GM19468 (cell line): ENCODE data around the gene CDK5RAP3.
"Not testable (repeated sequence)": the region's sequence is repeated elsewhere in the genome, so short reads cannot be mapped to it uniquely, and the experiment has no call there.

Experiments
- ATAC-seq: cut with Tn5 transposase; IDR thresholded peaks from one replicate; pipeline ENCODE4 v1.9.1; 2021; ENCODE audit warnings: mild to moderate bottlenecking, moderate library complexity, moderate number of reproducible peaks; ENCODE audit not compliant: unreplicated experiment; ENCODE audit errors: extremely low read depth

Gene CDK5RAP3

DNA sequence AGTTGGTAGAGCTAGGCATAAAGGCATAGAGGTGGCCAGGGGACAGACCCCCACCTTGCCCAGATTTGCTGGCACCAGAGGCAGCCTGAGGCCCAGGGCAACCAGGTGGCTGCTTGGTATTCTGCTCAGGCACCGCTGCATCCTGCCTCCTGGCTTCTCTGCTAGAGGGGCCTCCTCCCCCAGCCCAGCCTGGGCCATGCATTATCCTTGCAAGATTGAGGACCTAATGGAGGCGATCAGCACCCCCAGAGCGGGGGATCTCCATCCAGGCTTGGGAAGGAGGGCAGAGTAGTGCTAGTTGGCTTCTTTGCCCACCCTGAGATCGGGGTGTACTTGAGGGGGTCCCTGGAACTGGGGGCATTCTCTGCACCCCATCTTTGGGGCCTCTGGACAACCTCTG lies 23.8 kb downstream of the CDK5RAP3 start:
- ATAC-seq = no peak

DNA sequence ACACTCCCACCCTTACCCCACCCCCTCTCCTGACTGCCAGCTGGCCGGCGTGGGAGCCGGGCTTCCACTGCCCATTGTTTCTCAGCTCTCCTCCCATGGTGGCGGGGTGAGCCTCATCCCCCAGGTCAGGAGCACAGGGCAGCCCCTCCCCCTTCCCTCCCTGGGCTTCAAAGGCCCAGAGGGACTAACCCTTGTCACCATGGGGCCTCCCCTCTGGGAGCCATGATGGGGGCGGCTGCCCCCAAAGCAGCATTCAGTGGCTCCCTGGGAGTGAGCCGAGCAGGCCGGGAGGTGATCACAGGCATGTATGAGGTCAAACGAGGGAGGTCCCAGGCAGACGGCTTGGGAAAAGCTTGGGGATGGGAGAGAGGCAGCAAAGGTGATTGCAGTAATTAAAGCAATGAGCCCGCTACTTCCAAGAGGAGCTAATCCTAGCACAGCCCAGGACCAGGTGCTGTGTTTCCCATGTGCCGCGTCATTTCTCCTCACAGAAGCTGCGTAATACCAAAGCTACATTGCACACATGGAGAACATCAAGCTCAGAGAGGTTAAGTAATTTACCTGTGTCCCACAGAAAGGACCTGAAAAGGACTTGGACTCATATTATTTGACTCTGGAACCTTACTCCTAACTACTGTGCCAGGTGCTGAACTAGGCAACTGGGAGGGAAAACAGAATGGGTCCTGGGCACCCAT lies 24.5 kb downstream of the CDK5RAP3 start:
- no peak for ATAC-seq

DNA sequence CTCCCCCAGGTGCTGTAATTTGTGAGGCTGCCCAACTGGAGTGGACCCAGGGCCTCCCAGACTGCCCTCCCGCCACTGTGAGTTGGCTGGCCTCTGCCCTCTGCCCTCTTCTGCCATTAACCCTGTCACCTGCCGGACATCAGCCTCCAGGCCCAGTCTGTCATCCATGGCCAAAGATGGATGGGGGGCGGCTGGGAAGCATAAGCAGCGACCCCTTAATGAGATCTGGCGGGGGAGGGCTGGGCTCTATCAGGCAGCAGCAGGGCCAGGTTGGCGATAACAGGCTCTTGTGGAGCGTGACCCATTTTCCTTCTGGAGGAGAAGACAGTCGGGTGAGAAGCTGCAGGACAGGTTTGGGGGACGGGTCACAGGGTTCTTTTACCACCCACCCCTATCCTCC lies 25.3 kb downstream of the CDK5RAP3 start:
- no peak for ATAC-seq

DNA sequence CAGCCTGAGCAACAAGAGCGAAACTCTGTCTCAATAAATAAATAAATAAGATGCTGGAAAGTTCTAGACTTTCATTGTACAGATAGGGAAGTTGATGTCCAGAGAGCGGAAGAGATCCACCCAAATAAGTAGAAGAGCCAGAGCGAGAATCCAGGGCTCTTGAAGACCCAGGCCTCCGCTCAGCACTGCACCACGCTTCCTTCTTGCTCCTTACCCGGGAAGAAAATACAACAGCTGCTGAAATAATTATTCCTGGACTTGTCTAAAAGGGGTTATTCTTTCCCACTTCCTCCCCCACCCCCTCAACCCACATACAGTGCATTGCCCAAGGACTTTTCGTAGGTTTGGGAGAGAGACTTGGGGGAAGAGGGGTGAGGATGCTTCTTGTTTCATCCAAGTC lies 26.7 kb downstream of the CDK5RAP3 start:
- ATAC-seq = no peak

DNA sequence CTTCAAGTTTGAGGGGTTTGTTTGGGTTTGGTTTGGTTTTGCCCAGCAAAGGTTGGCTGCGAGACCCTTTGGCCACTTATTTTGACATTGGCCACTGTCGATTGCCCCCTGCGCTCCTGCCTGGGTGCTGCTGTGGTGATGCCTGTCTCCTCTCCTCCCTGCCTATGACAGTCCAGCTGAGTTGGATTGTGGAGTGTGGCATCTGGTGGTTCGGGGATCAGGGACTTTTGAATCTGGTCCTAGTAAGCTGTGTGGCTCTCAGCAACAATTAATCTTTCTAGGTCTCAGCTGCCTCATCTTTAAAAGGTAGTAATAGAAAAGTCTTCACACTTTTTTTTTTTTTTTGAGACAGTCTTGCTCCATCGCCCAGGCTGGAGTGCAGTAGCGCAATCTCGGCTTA lies 27.1 kb downstream of the CDK5RAP3 start:
- ATAC-seq = no peak

DNA sequence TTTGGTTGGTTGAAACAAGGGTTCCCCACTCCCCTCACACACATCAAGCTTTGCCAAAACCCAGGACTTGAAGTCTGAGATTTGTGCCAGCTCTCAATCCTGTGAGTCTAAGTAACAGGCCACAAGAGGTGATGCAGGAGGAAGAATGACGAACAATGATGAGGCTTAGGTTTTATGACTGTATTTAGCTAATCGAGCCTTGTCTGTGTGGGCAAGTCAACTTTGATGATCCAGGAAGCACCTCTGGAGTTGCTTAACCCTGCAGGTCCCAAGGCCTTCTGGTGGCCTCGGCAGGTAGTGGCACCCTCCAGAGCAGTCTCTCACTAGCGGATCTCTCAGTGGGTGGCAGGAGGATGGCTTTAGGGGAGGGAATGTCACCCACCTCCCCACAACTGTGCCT lies 28.7 kb downstream of the CDK5RAP3 start:
- no peak for ATAC-seq

DNA sequence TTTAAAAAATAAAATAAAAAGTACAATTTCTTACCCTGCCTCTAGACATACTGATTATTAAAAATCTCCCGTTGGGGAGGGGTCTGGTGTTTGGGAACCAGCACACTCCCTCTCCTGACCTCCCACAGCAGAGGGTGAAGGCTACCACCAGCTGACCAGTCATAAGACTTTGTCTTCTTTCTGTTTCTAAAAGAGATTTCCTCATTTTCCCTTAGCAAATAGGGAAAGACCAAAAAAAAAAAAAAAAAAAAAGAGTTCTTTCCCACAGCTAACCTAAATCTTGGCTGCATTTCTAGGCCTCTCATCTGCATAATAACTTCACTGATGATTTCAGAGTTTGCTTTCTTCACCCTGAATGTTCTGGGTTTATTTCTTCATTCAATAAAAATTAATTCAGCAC lies 30.3 kb downstream of the CDK5RAP3 start:
- no peak for ATAC-seq

DNA sequence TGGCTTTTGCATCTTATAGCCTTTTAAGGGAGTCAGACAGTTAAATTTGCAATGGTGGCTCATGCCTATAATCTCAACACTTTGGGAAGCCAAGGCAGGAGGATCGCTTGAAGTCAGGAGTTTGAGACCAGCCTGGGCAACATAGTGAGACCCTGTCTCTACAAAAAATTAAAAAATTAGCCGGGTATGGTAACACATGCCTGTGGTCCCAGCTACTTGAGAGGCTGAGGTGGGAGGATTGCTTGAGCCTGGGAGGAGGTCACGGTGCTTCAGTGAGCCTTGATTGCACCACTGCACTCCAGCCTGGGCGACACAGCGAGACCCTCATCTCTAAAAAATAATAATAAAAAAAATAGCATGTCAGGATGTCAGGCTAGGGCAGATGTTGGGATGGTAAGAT lies 30.7 kb downstream of the CDK5RAP3 start:
- not testable (repeated sequence) for ATAC-seq

DNA sequence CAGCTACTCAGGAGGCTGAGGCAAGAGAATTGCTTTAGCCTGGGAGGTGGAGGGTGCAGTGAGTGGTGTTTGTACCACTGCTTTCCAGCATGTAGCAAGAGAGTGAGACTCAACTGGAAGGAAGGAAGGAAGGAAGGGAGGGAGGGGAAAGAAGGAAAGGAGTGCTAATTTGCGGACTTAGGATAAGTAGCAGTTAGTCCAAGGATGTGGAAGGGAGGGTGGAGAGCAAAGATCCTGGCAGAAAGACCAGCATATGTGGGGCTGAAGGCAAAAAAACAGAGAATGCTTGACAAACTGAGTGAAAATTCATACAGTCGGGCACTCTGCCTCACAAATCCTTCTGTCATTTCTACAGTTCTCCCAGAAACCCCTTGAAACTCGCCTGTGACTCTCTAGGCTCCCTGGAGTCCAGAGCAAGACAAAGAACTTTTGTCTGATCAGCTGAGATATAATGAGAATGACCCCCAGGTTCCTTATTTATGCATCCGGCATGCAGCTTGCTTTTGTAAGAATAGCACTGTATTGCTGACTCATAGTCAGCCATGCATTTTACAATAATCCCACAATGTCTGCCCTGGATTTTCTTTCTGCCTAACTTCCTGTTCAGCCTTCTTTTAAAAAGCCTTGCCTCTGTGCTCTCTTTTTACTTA lies 31.5 kb downstream of the CDK5RAP3 start:
- ATAC-seq = no peak

DNA sequence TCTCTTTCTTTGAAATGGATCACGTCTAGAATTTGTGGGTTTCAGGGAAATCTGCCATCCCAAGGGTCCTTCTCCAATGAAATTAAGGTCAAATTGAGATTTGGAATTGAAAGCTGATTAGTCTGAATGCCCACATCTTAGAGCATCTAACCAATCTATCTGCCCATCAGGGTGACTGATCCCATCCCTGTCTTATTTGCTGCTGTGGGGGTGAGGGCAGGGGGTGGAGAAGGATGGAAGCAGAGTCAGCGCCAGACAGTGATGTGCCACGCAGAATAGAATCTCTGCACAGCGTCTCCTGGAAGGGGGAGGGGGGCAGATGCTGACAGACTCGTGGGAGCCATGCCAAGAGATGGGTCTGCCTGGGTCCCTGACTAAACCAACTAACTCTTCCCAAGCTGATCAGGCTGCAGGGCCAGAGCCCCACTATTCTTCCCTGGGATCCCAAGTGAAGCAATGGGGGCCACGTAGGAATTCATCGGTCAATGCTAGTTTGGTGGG lies 32.1 kb downstream of the CDK5RAP3 start:
- ATAC-seq = no peak

DNA sequence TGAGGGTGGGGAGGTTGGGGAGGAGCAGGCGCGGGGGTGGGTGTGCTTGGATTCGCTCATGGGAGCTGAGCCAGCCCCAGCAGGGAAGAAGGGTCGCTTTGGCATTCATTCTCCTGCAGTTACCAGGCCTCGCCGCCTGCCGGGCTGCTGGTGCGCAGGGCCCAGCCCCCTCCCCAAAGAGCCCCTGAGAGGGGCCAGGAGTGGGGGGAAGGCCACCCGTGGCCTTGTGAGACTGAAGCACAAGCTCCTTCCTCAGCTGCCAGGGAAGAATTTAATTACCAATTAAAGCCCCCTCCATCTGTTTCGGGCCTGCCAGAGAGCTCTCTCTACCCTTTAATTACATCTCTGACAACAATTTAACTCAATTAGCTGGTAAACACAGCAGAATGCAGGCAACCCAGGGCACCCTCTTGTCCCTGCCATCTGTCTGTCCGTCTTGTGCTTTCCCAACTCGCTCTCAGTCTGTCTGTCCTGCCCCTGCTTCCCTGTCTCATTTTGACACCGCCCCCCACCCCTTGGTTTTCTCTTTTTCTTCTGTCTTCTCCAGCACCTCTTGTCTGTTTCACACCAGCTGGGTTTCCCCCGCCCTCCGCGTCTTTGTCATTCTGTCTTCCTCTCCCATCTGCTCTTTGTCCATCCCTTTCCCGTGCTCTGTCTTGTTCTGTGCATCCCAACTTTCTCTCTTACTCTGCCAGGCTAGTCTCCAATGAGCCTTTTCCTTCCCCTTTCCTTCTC lies 32.7 kb downstream of the CDK5RAP3 start:
- no peak for ATAC-seq

DNA sequence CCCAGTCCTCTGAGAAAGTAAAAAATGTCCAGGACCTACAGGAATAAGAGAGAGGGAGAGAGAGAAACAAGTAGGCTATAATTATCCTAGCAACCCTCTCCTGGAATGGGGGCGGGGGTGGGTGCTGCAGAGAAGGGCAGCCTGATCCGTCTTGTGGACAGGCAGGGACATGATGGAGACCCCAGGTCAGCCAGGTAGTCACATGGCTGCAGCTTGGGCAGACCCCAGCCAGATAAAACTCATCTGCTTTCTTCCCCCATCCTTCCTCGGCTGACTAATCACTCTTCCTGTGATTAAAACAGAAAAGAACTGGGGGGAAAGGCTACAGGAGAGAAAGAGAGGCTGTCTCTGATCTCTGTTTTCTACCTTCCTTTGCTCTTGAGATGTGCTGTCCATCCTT lies 34.1 kb downstream of the CDK5RAP3 start:
- no peak for ATAC-seq

DNA sequence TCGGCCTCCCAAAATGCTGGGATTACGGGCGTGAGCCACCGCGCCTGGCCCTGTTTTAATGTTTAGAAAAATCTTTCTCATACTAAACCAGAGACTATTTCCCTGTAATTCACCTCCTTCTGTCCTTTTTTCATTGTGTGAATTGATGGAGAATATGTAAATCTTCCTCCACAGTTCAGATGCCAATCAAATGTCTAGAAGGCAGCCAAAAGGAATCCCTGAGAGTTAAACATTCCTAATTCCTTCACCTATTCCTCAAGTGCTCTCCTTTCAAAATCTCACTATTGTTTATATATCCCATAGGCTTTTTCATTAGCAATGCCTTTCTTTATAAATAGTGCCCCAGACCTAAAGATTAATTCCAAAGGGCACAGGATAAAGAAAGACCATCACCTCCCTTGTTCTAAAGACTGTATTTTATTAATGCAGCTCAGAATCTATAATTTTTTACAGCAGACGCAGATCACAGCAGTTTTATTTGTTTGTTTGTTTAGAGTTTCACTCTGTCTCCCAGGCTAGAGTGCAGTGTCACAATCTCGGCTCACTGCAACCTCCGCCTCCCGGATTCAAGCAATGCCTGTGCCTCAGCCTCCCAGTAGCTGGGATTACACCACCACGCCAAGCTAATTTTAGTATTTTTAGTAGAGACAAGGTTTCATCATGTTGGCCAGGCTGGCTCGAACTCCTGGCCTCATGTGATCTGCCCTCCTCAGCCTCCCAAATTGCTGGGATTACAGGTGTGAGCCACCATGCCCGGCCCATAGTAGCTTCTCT lies 36.2 kb downstream of the CDK5RAP3 start:
- ATAC-seq = no peak

DNA sequence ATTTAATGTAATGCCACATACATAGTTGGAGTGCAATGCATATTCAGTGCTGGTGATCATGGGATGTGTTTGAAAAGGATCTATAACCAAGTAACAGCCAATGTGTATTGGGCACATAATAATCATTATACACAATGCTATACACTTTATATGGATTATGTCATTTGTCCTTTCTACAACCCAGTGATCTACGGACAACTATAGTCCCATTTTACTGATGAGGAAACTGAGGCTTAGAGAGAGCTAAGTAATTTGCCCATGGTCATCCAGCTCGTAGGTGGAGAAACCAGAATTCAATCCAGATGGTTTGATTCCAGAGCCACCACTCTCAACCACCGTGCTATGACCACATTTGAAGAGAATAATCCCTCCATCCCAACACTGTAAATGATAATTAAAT lies 39.3 kb downstream of the CDK5RAP3 start:
- ATAC-seq = no peak

DNA sequence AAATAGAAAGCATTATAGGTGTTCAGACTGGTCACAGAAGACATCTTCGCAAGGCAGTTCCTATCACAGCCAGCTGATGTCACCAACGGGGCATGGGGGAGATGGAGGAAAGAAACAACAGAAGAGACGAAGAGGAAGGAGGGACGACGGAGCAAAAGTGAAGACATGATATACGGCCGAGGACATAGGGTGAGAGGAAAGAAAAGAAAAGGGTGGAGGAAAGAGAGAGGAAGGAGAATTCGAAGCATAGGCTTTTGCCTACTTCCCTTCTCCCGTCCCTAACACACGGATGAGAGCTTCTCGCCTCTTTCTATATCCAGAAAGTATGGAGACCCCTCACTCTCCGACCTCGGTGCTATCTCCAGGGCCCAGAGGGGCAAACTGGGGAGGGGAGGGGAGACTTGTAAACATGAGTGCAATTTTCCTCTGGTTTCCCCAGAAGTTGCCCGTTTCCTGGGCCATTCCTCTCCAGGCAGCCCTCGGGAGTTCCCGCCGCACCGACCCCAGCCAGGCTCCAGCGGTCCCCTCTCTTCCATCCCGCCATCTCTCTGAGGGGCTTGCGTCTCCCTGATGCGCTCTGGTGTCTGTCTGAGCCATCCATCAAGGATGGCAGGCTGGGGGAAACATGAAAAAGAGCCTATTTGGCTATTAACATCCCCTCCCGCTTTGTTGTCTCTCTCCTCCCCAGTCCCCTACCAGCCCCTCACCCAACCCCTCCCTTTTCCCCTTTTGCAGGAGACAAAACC lies 40.7 kb downstream of the CDK5RAP3 start:
- ATAC-seq = no peak

DNA sequence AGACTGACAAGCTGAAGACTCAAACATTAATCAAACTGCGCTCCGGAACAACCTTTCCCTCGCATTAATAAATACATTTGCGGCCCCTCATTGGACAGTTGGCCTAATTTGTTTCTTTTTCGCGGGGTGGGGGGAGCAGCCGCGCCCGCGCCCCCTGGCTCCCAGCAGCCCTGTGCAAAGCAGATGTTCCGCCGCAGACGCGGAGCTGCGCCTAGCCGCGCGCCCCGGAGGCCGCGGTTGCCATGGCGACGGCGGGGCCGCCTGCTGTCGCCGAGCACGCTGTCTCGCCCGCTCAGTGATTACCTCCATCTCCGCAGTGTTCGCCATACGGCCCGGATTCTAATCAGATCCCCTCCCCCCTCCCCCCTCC lies 41.2 kb downstream of the CDK5RAP3 start:
- ATAC-seq = no peak

DNA sequence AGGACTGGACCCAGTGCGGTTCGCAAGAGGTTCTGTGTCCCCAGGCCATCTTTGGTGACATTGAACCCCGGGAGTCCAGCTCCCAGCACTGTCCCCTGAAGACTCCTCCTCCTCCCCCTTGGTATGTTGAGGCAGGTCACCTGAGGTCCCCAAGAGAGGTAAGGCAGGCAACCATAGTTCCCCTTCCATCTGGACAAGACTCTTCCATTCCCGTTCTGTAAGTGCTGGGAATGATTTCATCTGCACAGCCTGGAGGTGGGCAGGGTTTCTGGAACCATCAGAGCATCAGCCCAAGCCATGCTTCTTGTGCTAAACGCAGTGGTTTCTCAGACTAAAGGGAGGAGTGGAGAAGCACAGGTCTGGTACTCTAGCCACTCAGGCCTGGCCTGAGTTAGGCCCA lies 41.7 kb downstream of the CDK5RAP3 start:
- no peak for ATAC-seq

DNA sequence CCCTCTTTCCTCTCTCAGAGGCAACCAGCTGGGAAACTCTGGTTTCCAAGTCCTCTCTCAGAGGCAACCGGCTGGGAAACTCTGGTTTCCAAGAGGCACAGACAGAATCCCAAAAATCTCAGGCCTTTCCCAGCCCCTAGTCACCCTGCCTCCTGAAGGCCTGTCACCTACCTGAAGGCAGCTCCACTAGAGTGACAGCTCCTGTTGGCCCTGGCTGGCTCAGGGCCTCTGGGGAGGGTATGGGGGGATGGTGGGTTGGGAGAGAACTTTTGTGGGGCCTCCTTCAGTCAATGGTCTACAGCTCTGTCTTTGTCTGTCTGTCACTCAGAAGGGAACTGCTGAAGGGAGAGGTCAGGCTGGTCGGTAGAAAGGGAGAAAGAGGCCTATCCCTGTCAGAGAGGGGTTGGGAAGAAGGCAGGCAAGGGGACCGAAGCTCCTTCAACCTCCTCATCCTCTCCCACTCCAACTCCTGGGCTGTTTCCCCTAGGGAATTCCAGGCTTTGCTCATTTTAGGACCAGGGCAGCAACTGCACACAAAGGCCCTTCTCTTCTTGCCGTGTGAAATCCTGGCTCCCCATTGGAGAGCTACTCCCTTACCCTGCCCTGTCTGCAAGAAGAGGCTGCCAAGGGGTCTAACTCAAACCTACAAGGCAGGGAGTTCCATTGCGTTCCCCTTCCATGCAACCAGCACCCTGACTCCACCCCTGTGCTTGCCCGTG lies 43.1 kb downstream of the CDK5RAP3 start:
- ATAC-seq = no peak

DNA sequence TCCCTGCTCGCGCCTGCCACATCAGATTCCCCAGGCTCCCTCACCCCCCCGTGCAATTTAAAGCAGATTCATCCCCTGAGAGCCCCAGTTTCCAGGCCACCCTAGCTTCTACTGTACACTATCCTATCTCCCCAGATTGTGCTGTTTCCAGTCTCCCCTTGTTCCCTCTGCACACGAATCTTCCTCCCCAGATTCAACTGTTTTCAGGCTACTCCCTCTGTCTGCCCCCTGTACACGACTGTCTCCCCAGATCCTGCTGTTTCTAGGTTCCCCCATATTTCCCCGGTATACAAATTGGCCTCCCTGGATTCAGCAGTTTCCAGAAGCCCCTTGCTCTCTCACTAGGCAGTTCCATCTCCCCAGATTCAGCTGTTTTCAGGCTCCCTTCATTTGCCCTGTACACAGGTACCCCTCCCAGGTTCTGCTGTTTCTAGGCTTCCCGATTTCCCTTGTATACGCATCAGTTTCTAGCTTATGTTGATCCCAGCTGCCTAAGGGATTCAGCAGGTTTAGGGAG lies 43.7 kb downstream of the CDK5RAP3 start:
- no peak for ATAC-seq
